Ovary (tissue), 3 donors: Measurements from ENCODE around the gene THSD4.

Experiments used
- POLR2A ChIP-seq: fragments of 450-650 bp; IDR thresholded peaks from one replicate; pipeline ENCODE4 v1.6.1; 2017; ENCODE audit warnings: antibody characterized with exemption, mild to moderate bottlenecking, moderate library complexity
- TF ChIP-seq, protein P1 (sequence below), 3 donors: fragments of 450-650 bp in 2 of 3; fragments of 200-600 bp in 1 of 3; IDR thresholded peaks; one replicate each; pipeline versions ENCODE4 v1.5.1 to v1.8.0; 2016 to 2022; ENCODE audit warnings: antibody characterized with exemption in 3 of 3, mild to moderate bottlenecking in 1 of 3
- donor health status: DM: no; HTN: no; CAD: no.

DNA sequence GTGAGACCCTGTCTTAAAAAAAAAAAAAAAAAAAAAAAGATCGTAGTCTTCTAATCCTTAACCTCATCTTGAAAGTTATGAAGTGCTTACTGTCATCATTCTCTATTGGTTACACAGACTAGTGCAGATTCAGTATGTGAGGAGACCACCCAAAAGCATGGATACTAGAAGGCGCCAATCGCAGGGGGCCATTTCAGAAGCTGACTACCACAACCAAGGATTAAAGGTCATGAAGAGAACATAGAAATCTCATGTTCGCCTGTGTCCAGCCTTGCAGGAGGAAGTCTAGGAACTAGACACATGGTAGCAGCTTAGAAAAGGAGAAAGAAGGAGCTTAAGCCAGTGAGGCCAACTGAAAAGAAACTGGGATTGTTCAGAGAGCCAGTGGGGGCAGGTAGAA, 207.8 kb downstream of the THSD4 start:
- TF ChIP-seq, protein P1, sequence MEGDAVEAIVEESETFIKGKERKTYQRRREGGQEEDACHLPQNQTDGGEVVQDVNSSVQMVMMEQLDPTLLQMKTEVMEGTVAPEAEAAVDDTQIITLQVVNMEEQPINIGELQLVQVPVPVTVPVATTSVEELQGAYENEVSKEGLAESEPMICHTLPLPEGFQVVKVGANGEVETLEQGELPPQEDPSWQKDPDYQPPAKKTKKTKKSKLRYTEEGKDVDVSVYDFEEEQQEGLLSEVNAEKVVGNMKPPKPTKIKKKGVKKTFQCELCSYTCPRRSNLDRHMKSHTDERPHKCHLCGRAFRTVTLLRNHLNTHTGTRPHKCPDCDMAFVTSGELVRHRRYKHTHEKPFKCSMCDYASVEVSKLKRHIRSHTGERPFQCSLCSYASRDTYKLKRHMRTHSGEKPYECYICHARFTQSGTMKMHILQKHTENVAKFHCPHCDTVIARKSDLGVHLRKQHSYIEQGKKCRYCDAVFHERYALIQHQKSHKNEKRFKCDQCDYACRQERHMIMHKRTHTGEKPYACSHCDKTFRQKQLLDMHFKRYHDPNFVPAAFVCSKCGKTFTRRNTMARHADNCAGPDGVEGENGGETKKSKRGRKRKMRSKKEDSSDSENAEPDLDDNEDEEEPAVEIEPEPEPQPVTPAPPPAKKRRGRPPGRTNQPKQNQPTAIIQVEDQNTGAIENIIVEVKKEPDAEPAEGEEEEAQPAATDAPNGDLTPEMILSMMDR (IDR thresholded peaks at IDR 0.05), result no peak
- TF ChIP-seq POLR2A, result no peak
